ENCODE results near the gene TPCN1.

The TPCN1 gene

GRCh38 chr12:113302466-113302865, 81.2 kb downstream of the TPCN1 start:
- no peak for DNase-seq

DNA sequence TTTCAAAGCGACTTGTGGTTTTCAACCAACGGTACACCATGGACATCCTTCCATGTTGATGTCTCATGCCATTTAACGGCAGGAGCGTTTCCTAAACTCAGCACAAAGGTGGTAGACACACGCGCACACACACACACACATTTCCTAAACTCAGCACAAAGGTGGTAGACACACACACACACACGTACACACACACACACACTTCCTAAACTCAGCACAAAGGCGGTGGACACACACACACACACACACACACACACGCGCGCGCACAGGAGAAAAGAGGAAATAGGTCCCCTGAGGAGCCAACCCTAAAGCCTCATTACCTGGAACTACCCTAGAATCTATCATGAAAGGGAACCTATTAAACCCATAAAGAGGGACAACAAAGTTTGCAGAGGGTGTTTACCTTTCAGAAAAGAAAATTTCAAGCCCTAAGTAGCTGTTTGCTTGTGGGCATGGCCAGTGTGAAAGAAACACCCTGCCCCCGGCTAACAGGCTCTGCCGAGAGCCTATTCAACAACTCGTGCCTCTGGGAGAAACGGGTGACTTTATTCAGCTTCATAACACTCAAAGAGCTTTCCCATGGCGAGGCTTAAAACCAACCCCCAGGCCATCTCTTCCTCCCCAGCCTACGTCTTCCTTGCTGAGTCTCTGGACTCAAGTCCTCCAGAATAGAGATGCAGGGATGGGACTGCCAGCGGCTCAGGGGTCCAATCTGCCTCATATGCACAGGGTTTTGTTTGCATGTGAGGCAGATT, 81.8 kb downstream of the TPCN1 start:
- DNase-seq: peak in 1 of 51 donors; percentile 1

- peak in 2 of 51 donors; percentile 12 to 13 for DNase-seq
Measured at GRCh38 chr12:113305281-113305856, 84.1 kb downstream of the TPCN1 start.

DNA sequence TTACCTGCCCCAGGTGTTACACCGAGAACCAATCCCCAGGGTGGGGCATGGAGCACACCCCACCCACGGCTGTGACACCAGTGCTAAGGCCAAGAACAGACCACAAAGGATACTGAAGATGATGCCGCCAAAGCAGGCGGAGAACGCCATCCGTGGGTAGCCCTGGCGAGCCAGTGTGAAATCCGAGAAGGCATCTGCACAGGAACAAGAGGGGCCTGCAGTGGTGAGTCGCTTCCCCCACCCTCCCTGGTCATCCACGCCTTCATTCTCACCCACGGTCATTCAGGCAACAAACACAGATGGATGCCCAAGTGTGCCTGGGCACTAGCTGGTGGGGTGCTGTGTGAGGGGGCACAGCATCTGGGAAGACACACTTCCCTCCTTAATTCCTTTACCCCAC, 85.1 kb downstream of the TPCN1 start:
- no peak for DNase-seq

- DNase-seq: no peak
Measured at GRCh38 chr12:113310489-113310888, 89.2 kb downstream of the TPCN1 start.

DNA sequence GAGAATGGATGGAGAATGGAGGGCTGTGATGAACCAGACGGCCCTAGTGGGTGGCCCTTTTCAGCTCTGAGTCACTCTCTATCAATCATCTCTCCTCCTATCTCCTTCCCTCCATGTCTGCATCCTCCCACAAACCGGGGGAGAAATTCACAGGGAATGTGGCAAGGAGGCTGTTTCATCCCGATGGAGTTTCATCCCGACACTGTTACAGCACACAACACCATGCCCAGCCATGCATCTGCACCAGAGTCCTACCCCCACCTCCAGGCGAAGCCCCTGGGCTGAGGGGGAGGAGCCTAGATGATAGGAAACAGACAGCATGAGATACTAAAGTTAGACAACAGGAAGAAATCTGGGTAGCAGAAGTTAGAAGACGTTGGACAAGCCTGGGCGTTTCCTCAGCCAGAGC, 92.9 kb downstream of the TPCN1 start:
- DNase-seq: peak in 1 of 51 donors; percentile 48

DNA sequence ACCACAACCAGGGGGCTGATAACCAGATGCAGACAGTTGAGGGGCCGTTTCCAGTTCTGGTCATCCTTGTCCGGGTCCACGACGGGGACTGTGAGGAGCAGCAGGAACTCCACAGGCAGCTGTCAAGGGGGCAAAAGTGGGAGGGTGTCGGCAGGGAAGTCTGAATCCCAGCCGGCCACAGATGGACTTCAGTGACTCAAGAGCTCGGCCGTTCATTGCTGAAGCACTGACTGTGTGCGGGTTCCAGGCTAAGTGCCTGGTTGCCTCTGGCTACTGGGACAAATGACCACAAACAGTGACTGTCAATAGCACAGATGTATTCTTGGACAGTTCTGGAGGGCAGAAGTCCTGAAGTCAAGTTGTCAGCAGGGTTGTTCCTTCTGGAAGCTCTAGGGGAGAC, 94.1 kb downstream of the TPCN1 start:
- DNase-seq: no peak

DNA sequence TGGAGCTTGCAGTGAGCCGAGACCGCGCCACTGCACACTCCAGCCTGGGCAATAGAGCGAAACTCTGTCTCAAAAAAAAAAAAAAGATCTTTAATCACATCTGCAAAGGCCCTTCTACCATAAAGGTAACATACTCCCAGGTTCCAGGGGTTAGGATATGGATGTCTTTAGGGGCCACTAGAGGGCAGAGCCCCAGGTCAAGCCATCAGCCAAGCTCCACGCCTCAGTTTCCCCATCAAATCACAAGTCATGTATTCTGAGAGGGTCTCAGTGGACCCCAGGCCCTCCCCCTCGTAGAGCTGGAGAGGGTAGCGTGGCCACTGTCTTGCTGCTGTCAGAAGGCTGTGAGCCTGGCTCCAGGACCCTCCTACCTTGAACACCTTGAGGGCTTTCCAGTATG, 94.9 kb downstream of the TPCN1 start:
- no peak for DNase-seq

- DNase-seq: no peak
Measured at GRCh38 chr12:113317122-113317521, 95.9 kb downstream of the TPCN1 start.

DNA sequence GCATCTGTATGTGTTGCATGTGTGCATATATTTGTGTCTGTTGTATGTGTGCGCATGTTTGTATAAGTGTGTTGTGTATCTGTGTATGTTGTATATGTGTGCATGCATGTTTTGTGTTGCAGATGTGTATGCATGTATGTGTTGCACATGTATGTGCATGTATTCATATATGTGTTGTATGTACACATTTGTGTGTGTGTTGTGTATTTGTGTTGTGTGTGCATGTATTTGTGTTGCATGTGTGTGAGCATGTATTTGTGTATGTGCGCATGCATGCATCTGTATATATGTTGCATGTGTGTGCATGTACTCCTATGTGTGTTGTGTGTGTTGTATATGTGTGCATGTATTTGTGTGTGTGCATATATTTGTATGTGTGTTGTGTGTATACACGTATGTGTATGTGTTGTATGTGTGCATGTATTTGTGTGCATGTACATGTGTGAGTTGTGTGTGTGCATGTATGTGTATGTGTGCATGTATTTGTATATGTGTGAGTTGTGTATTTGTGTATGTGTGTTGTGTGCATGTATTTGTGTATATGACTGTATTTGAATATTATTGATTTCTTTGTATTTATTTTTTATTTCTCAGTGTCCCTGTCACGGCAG, 96.9 kb downstream of the TPCN1 start:
- no peak for DNase-seq

DNA sequence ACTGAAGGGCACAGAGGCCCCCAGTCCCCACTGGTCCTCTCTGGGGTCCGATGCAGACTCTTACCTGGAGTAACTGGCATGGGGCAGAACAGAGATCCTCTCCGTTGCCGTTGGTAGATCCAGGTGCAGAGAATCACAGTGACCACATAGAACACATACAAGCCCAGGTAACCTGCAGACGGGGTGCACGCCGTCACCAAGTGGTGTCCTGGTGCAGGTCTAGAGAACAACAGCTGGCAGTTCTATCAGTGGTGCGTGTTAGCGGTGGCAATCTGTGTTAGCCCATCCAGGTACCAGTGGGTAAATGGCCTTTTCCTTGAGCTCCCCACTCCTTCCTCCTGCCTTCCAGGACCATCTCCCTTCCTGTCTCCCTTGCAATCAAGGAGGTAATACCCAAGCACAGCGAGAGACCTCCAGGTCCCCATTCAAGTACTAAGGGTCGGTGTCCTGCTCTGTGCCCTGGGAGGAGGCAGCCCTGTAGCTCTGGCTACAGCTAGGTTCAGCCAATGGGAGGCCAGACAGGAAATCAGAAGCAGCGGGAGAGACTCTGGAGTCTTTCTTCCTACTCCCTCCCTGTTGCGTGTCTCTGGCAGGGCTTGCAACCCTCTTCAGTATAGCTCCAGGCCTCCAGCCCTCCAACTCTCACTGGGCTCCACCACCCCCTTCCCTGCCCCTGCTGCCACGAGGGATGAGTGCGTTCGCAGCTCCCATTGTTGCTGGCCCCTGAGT, 97.8 kb downstream of the TPCN1 start:
- DNase-seq: no peak

GRCh38 chr12:113320401-113320800, 99.1 kb downstream of the TPCN1 start:
- no peak for DNase-seq

- no peak for DNase-seq
Measured at GRCh38 chr12:113322343-113322742, 101.1 kb downstream of the TPCN1 start.

- DNase-seq: no peak
Measured at GRCh38 chr12:113325916-113326315, 104.7 kb downstream of the TPCN1 start.

- DNase-seq: no peak
Measured at GRCh38 chr12:113326775-113327395, 105.6 kb downstream of the TPCN1 start.

GRCh38 chr12:113328368-113328889, 107.2 kb downstream of the TPCN1 start:
- DNase-seq: no peak

DNA sequence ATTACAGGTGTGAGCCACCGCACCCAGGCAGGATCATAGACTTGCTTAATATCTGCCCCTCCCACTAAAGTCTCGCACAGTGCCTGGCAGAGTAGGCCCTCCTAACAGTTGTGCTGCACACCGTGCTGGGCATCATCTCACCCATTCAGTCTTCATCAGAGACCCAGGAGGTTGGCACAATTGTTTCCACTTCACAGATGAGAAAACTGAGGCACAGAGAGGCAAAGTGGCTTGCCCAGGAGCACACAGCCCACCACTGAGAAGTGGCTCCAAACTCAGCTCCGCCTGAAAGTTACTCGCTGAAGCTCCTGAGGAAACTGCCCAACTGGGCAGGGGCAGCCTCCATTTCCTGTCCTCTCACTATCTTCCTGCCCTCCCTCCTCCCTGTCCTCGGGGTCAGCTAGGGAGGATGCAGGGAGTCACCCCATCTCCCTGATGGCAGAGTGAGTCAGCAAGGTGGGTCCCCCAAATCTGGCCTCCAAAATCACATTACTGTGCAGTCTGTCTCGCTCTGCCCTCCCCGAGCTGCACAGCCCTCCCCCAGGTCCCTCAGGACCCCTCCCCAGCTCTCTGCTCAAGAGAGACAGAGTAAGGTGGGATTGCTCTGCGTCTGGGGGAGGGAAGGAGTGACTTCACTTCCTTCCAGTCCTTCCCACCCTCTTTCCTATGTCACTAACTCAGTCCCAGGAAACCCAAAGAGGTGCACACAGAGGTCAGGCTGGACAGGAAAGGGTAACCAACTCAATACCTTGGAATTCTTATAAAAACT, 107.9 kb downstream of the TPCN1 start:
- no peak for DNase-seq

GRCh38 chr12:113329791-113330417, 108.6 kb downstream of the TPCN1 start:
- DNase-seq: no peak

- no peak for DNase-seq
Measured at GRCh38 chr12:113330505-113330904, 109.2 kb downstream of the TPCN1 start.
